Globus pallidus (tissue), 1 donor: ENCODE results near the gene BABAM2.
A peak's percentile ranks its signal among the peaks of the same experiment; 100 is the strongest.

Experiments used
- DNase-seq: peaks from one replicate; pipeline ENCODE4 v3.0.0-alpha.2; 2015; ENCODE audit warnings: low spot score

Gene BABAM2

DNA sequence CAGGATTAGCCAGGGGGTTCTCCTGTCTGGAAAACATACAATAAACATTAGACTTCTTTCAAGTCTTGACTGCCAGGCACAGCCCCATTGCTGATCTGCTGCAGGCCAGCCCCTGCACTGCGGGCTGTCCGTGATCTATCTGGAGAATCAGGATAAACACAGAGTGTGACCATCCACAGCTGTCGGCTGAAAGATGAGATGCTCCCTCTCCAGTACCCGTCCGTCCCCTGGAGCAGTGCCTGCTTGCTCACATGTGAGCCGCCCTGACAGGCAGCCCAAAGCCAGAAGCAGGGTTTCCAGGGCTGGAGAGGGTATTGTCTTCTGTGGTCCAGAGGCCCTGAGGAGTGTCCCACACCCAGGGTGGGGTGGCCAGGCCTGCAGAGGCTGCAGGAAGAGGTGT, 456.1 kb downstream of the BABAM2 start:
- DNase-seq, result no peak

DNA sequence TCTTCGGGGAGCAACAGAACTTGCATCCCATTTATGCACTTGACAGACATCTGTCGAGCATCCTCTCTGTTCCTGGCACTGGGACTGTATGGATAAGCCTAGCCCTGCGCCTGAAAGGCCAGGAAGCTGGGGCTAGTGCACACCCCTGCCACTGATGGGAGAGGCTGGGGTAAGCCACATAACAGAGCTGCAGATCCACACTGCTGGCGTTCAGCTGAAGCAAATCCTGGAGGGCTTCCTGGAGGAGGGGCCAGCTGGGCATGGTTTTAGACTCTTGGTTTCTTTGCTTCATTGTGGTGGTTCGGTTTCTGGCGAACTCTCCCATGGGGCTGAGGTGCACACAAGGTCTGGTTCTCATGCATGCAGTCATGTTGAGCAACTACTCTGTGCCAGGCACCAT, 456.7 kb downstream of the BABAM2 start:
- no peak for DNase-seq

DNA sequence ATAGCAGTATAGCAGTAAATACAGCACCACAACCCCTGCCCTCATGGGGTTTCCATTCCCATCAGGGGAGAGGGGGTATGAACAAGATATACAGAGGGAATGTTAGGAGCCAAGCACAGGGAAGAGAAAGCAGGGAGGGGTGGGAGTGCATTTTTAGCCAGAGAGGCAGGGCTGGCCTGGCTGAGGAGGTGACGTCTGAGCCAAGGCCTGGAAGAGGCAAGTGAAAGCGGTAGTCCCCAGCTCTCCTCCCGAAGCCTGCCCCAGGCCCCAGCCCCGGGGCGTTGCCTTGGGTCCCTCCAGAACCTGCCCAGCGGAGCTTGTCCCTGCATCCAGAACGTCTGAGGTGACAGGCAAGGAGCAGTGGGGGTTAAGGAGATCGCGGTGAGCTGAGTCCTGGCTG, 457.1 kb downstream of the BABAM2 start:
- DNase-seq, result no peak

- DNase-seq, result no peak
Observed at GRCh38 chr2:28348149-28348567, 457.6 kb downstream of the BABAM2 start.

GRCh38 chr2:28348921-28349320, 458.4 kb downstream of the BABAM2 start:
- no peak for DNase-seq

- no peak for DNase-seq
Observed at GRCh38 chr2:28349546-28350165, 459.1 kb downstream of the BABAM2 start.

DNA sequence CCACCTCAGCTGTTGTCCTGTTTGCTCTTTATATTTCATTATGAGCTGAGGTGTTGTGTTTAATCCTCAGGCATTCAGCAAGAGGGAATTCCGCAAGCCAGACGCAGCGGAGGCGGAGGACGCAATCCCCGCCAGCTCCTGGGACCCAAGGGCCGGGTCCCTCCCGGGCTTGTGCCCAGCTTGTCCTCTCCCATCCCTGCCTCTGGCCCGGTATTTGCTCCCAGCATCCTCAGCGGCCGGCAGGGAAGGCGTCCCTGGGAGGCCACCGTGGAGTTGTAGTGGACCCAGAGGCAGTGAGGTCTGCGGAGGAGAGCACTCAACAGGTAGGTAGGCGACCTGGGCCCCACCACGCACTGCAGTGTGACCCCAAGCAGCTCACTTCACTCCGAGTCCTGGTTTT, 459.7 kb downstream of the BABAM2 start:
- no peak for DNase-seq

DNA sequence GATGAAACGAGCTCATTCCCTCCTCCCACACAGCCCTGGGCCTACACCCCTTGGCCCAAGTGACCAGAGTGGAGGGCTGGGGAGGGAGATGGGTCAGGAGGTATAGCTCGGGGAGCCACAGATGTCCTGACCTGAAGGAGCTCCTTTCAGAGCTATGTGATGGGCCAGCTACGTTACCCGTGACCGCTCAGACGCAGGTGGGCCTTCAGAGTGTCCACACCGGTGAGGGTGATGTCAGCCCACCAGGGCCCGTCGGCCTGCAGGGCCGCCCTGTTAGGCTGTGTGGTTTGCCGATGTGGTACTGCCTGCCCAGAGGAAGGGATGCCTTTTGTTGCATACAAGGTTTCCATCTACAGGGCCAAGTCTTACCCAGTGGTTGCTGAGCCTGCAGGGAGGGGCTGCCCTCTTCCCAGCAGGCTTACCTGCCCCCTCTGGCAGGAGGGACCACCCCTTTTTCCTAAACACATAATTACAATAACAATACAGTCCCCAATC, 460.3 kb downstream of the BABAM2 start:
- DNase-seq, result no peak

GRCh38 chr2:28351621-28352020, 461.1 kb downstream of the BABAM2 start:
- no peak for DNase-seq

- DNase-seq, result no peak
Observed at GRCh38 chr2:28352104-28352503, 461.6 kb downstream of the BABAM2 start.

DNA sequence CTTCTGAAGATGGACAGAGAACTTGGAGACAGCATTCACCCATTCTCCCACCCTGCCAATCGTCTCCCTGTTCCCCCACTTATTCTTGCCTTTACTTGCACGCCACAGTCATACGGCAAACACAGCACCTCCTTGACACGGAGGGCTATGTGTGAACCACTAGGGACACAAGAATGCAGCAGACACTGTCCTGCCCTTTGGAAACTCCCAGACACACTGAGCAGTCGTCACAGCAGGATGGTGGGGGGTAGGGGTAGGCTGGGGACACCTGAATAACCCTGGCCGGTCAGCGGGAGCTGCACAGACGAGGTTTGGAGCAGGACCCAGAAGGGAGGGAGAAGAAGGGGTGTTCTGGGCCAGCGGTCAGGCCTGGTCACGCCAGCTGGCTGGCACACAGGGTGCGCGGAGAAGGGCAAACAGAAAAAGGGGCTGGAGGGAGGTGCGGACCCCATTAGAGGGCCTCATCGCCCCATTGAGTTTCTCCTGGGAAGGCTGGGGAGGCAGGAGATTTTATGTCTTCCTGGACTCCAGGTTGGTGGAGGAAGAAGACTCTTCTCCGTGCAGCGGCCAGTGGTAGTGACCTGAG, 462.2 kb downstream of the BABAM2 start:
- no peak for DNase-seq

DNA sequence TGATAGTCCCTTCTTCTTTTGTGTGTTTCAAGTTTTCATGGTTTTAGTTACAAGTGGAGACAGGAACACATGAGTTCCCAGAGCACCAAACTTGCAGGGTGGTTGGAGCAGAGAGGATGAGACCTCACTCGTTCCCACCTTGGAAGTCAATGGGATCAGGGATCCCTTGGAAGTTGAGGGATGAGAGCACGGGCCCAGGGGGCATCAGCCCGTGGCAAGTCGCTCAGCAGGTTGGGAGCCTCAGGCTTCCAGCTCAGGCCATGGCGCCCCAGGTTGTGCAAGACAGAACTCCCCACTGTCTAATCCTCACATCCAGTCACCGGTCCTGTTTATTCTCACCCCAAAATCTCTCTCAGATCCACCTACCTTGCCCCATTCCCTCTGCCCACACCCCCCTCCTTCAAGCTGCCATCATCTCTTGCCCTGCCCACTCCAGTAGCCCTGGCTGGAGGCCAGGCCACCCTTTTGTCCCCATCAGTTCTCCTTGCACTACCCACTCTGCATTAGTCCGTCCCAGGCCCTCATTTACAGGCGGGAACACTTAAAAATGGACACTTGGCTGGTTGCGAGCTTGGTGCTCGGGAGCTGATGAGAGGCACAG, 464.5 kb downstream of the BABAM2 start:
- no peak for DNase-seq

- DNase-seq, result no peak
Observed at GRCh38 chr2:28355521-28356094, 465.1 kb downstream of the BABAM2 start.

DNA sequence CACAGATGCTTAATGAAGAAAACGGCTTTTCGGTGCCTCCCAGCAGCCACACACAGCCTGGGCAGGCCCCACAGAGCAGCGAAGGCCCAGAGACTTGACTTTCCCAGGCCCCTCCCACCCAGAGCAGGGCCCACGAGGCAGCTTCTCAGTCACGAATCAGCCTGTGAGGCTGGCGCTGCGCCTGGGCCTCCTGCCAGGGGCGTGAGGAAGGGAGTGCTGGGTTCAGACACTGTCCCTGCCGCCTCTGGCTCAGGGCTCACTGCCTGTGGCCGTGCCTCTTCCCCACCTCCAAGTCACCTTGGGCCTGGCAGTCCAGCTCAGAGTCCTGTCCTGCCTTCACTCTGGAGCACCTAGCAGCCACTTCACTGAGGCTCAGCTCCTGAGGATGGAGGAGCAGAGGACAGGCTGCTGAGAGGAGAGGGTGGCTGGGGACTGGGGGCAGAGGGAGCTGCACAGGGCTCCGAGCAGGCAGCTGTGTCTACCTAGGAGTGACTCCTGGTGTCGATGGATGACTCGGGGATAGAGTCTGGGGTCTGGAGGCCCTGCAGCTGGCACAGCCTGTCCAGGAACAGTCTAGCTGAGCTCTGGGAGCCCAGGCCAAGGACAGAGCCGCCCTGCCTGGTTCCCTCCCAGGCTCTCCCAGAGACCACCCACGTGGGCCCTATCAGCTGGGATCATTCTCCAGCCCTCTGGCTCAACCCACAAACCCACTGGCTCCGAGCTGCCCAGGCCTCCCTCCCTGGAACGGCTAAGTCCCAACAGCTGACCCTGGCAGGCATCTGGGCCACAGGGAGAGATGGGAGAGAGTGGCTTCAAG, 465.8 kb downstream of the BABAM2 start:
- peak; percentile 44 for DNase-seq

DNA sequence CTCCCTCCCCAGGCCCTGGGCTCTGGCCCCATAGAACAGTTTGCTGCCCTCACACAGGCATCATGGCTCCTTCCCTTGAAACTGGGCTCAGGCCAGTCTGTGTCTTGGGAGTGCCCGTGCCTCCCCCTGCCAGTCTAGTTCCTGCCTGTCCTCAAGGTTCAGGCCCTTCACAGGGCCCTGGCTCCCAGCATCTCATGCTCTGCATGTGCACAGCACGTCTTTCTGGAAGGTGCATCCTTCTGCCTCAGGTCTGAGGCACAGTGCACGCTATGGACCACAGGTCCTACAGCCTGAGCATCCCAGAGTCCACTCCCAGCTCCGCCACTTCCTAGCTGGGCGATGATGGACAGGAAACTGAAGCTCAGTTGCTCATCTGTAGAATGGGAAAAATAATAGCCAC, 466.5 kb downstream of the BABAM2 start:
- no peak for DNase-seq

DNA sequence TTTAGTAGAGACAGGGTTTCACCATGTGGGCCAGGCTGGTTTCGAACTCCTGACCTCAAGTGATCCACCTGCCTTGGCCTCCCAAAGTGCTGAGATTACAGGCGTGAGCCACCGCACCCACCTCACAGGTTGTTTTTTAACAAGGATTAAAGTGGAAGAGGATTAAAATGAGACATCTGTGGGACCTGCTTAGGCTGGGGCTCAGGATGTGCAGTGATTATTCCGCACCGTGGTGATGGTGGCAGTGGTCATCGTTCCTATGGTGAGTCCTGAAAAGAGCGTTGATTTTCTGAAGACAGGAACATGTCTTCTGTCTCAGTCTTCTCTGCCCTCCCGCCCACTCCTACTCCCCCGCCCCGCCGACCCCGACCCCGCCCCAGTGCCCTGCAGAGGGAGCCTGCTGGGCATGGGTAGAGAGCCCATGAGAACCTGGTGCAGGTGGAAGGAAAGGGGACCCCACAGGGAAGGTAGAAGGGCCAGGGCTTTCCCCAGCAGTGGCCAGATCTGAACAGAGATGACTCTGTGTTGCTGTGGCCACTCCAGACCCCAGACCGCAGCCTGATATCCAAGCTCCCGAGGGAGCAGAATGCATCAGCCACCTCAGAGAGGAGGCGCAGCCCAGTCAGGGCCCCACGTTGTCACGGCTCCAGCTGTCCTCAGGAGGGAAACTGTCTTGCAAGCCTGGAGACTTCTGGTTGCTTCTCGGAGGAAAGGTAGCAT, 467.6 kb downstream of the BABAM2 start:
- no peak for DNase-seq

DNA sequence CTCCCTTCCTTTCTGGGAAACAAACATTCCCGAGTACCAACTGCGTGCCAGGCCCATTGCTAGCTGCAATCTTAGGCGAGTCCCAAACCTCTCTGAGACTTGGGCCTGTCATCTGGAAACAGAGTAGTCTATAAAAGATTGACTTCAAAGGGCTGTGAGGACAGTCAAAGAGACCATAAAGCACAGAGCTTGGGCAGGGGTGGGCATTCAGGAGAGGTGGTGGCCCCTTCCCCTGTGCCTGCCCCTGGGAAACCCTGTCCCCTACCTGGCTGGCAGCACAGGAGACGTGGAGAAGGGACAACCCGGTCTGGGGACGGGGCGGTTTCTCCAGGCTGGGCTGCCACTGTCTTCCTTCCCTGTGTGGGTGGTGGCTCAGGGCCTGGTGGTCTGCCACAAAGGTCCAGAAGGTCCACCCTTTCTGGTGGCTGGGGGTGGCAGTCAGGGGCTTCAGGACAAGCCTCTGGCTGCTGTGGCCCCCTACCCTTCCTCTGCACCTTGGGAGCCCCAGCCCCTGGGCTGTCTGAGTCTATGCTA, 468.2 kb downstream of the BABAM2 start:
- DNase-seq, result no peak

GRCh38 chr2:28359222-28360057, 468.9 kb downstream of the BABAM2 start:
- DNase-seq, result peak; percentile 53

DNA sequence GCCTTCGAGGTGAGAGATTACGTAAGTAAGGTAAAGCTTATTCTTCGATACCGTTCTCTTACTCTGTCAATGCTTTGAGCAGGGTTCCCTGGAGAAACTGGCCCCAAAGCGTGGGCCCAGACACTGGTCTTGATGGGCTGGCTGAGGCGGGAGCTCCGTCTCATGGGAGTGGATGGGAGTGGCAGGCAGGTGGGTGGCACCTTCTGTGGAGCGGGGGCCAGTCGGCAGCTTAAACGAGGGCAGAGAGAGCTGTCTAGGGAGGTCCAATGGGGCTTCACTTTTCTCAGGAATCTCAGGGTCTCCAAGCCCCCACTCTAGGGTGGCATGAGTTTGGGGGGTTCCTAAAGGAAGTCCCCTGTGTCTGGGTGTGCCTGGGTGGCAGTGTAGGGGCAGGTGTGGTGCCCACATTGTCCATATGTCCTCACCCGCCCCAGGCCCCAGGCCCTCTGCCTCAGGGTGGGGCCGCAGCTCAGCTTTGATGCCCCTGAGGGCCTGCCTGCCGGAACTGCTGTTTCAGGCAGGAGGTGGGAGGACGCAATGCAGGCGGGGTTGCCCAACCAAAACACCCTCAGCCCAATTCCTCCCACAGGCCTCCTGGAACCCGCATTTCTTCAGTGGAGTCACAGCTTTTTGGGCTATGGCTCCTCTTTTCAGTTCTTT, 469.7 kb downstream of the BABAM2 start:
- no peak for DNase-seq

- DNase-seq, result no peak
Observed at GRCh38 chr2:28360718-28361293, 470.3 kb downstream of the BABAM2 start.
